ENCODE measurements around the gene STX5.
A peak's percentile ranks its signal among the peaks of the same experiment; 100 is the strongest.
"Not testable (repeated sequence)": the region's sequence is repeated elsewhere in the genome, so short reads cannot be mapped to it uniquely, and the experiment has no call there.

Gene STX5

GRCh38 chr11:62831520-62832335, at the start of gene STX5:
Gene STX5 (minus strand): TSS chr11:62832051. CDS start chr11:62831243, 808 bp downstream.
- DNase-seq: peak; percentile 95 to 97

GRCh38 chr11:62880803-62881578, 49.1 kb upstream of the STX5 start, which contains the start of gene SLC3A2:
Gene SLC3A2 (plus strand): TSS chr11:62880896. CDS start chr11:62881024, 128 bp downstream.
- peak; percentile 71 to 85 for DNase-seq

GRCh38 chr11:62880231-62880802, 48.5 kb upstream of the STX5 start:
- no peak for DNase-seq

- no peak for DNase-seq
Measured at GRCh38 chr11:62879235-62879978, 47.6 kb upstream of the STX5 start.

- no peak for DNase-seq
Measured at GRCh38 chr11:62876712-62877111, 44.9 kb upstream of the STX5 start.

GRCh38 chr11:62875698-62876478, 44.0 kb upstream of the STX5 start:
- no peak for DNase-seq

- DNase-seq: no peak
Measured at GRCh38 chr11:62874851-62875250, 43.0 kb upstream of the STX5 start.

GRCh38 chr11:62865635-62866034, 33.8 kb upstream of the STX5 start:
- DNase-seq: no peak

GRCh38 chr11:62863687-62864335, 32.0 kb upstream of the STX5 start:
- DNase-seq: no peak

- not testable (repeated sequence) for DNase-seq
Measured at GRCh38 chr11:62861564-62862192, 29.8 kb upstream of the STX5 start.

GRCh38 chr11:62860835-62861563, 29.1 kb upstream of the STX5 start:
- no peak for DNase-seq

GRCh38 chr11:62859281-62859703, 27.4 kb upstream of the STX5 start:
- not testable (repeated sequence) for DNase-seq

GRCh38 chr11:62858201-62858600, 26.4 kb upstream of the STX5 start:
- DNase-seq: no peak

GRCh38 chr11:62857541-62857982, 25.7 kb upstream of the STX5 start:
- no peak for DNase-seq

- DNase-seq: no peak
Measured at GRCh38 chr11:62856333-62856895, 24.6 kb upstream of the STX5 start.

- DNase-seq: peak; percentile 94 to 96
Measured at GRCh38 chr11:62855571-62856332, 23.9 kb upstream of the STX5 start.

- no peak for DNase-seq
Measured at GRCh38 chr11:62854825-62855570, 23.1 kb upstream of the STX5 start.
